Gastroesophageal sphincter (tissue), 4 donors: ENCODE results near the gene CDC42BPG. TPM values are rescaled to one million over a fixed set of nuclear protein-coding genes. Genes with fewer than 3 reads are reported as not detected.
A peak's percentile ranks its signal among the peaks of the same experiment; 100 is the strongest.
"Not testable (repeated sequence)": the region's sequence is repeated elsewhere in the genome, so short reads cannot be mapped to it uniquely, and the experiment has no call there.

Experiments used
- ATAC-seq: fragments of 150-250 bp; one replicate; pipeline ENCODE4 v1.9.1; 2016; ENCODE audit warnings: mild to moderate bottlenecking, moderate library complexity
- H3K27ac ChIP-seq, 4 donors: fragments of 200-600 bp; sonication (generic) in 3 of 4; 1 replicate in 3 of 4; 2 replicates in 1 of 4; pipeline ENCODE4 v1.5.1; 2016 to 2019
- H3K27me3 ChIP-seq: fragments of 200-600 bp; sonication (generic); one replicate; pipeline ENCODE4 v1.5.1; 2019
- H3K36me3 ChIP-seq, 2 donors: fragments of 200-600 bp; sonication (generic); one replicate each; pipeline ENCODE4 v1.5.1; 2019; ENCODE audit warnings: control low read depth in 1 of 2
- H3K4me1 ChIP-seq, 3 donors: fragments of 200-600 bp; sonication (generic); 1 replicate in 2 of 3; 2 replicates in 1 of 3; pipeline ENCODE4 v1.5.1; 2016 to 2019; ENCODE audit warnings: control low read depth in 2 of 3
- H3K4me3 ChIP-seq, 2 donors: fragments of 200-600 bp; sonication (generic); one replicate each; pipeline ENCODE4 v1.5.1; 2019; ENCODE audit warnings: mild to moderate bottlenecking in 1 of 2, moderate library complexity in 1 of 2
- H3K9me3 ChIP-seq, 3 donors: fragments of 200-600 bp; sonication (generic); one replicate each; pipeline ENCODE4 v1.5.1; 2017 to 2019; ENCODE audit warnings: control low read depth in 2 of 3
- CTCF ChIP-seq, 4 experiments: fragments of 200-600 bp in 2 of 4; fragments of 450-650 bp in 2 of 4; sonication (generic) in 1 of 4; IDR thresholded peaks; one replicate each; pipeline ENCODE4 v1.5.1; 2017 to 2019; ENCODE audit warnings: antibody characterized with exemption in 4 of 4, mild to moderate bottlenecking in 2 of 4, moderate library complexity in 2 of 4
- EP300 ChIP-seq: sonication (generic); formaldehyde crosslinking; IDR thresholded peaks from one replicate; pipeline ENCODE4 v1.6.1; 2017; ENCODE audit warnings: antibody characterized with exemption, mild to moderate bottlenecking
- POLR2A ChIP-seq, 2 donors: fragments of 450-650 bp; IDR thresholded peaks; one replicate each; pipeline ENCODE4 v1.6.1; 2017; ENCODE audit warnings: antibody characterized with exemption in 2 of 2, mild to moderate bottlenecking in 2 of 2, moderate library complexity in 1 of 2
- POLR2AphosphoS5 ChIP-seq: sonication (generic); formaldehyde crosslinking; IDR thresholded peaks from one replicate; pipeline ENCODE4 v1.6.1; 2017; ENCODE audit warnings: antibody characterized with exemption
- WGBS, 2 donors: methylation state at CpG; one replicate each; pipeline ENCODE4 v1.1.5; 2018; ENCODE audit warnings: low coverage in 1 of 2; 5-methylcytosine and 5-hydroxymethylcytosine counted together
- total RNA-seq, 4 donors: library from RNA; depleted of rRNA; stranded (reverse); fragments of >200 nt; gene quantifications; one replicate each; pipeline ENCODE4 v1.1.0, GENCODE V29; 2016

CDC42BPG gene
- total RNA-seq, 4 donors from 2014 or later, result 0.08 to 0.94 (median 0.22) TPM

GRCh38 chr11:64849598-64850356, 5.3 kb upstream of the CDC42BPG start:
- Histone ChIP-seq H3K4me3 (no peak overlapping the region), H3K27ac (peak overlapping the region in 3 of 4 donors; percentile 69 to 97 (median 97)), H3K27me3 (peaks cover 2% of the 10 kb centered on the region), H3K4me1 (peaks cover 0 to 82% (median 45%) of the 10 kb centered on the region in 3 donors), H3K36me3 (peaks cover 0 to 28% of the 10 kb centered on the region in 2 donors), H3K9me3 (no peaks in the 10 kb centered on the region)
- ATAC-seq, result no peak
- TF ChIP-seq EP300, result no peak
- TF ChIP-seq CTCF (IDR thresholded peaks at IDR 0.05), result peak in 1 of 4 experiments; percentile 17
- TF ChIP-seq POLR2AphosphoS5, result peak; percentile 5
- no peak for TF ChIP-seq POLR2A (IDR thresholded peaks at IDR 0.05)
- WGBS, 2 donors, result 77 to 79% methylated on average over 7 to 10 of the region's 19 CpGs

- peaks cover 0 to 82% (median 37%) of the 10 kb centered on the region in 3 donors for H3K4me1 ChIP-seq
- TF ChIP-seq CTCF (IDR thresholded peaks at IDR 0.05) (no peak), EP300 (no peak), POLR2A (IDR thresholded peaks at IDR 0.05) (no peak), POLR2AphosphoS5 (no peak)
- H3K36me3 ChIP-seq, result peaks cover 0 to 21% of the 10 kb centered on the region in 2 donors
- 60% methylated on average over 1 of the region's 16 CpGs; no CpG with 5 or more reads in 1 of the 2 donors for WGBS, 2 donors
- no peak for ATAC-seq
- H3K9me3 ChIP-seq, result no peaks in the 10 kb centered on the region
- H3K27ac ChIP-seq, result peak overlapping the region in 3 of 4 donors; percentile 69 to 97 (median 97)
- H3K27me3 ChIP-seq, result peaks cover 6% of the 10 kb centered on the region
- H3K4me3 ChIP-seq, result no peak overlapping the region
Measured at GRCh38 chr11:64848826-64849597, 4.6 kb upstream of the CDC42BPG start.

- Histone ChIP-seq H3K9me3 (no peaks in the 10 kb centered on the region), H3K4me3 (no peak overlapping the region), H3K27me3 (peaks cover 6% of the 10 kb centered on the region), H3K36me3 (peaks cover 0 to 14% of the 10 kb centered on the region in 2 donors), H3K27ac (peak overlapping the region in 2 of 4 donors; percentile 34 to 97), H3K4me1 (peaks cover 0 to 76% (median 31%) of the 10 kb centered on the region in 3 donors)
- no peak for TF ChIP-seq CTCF (IDR thresholded peaks at IDR 0.05)
- TF ChIP-seq POLR2A (IDR thresholded peaks at IDR 0.05), result no peak
- no peak for TF ChIP-seq EP300
- TF ChIP-seq POLR2AphosphoS5, result no peak
- ATAC-seq, result no peak
- WGBS, 2 donors, result 83 to 86% methylated on average over 2 to 4 of the region's 6 CpGs
Measured at GRCh38 chr11:64848214-64848825, 3.9 kb upstream of the CDC42BPG start.

GRCh38 chr11:64846998-64847666, 2.7 kb upstream of the CDC42BPG start:
- TF ChIP-seq POLR2AphosphoS5 (peak; percentile 26), EP300 (no peak), CTCF (IDR thresholded peaks at IDR 0.05) (peak in 3 of 4 experiments; percentile 98 to 100 (median 99)), POLR2A (IDR thresholded peaks at IDR 0.05) (no peak)
- peaks cover 0 to 2% of the 10 kb centered on the region in 2 donors for H3K36me3 ChIP-seq
- ATAC-seq, result peak; percentile 86
- H3K27me3 ChIP-seq, result peaks cover 6% of the 10 kb centered on the region
- no peak overlapping the region for H3K4me3 ChIP-seq
- peaks cover 0 to 64% (median 31%) of the 10 kb centered on the region in 3 donors for H3K4me1 ChIP-seq
- H3K27ac ChIP-seq, result peak overlapping the region in 2 of 4 donors; percentile 7 to 46
- H3K9me3 ChIP-seq, result no peaks in the 10 kb centered on the region
- WGBS, 2 donors, result 0 to 13% methylated on average over 1 to 3 of the region's 13 CpGs

- H3K4me1 ChIP-seq, result peaks cover 0 to 51% (median 24%) of the 10 kb centered on the region in 3 donors
- WGBS, 2 donors, result 87% methylated on average over 4 to 6 of the region's 8 CpGs
Measured at GRCh38 chr11:64845776-64846129, 1.3 kb upstream of the CDC42BPG start.

More at GRCh38 chr11:64845776-64846129, 1.3 kb upstream of the CDC42BPG start:
- ATAC-seq, H3K27ac ChIP-seq, H3K9me3 ChIP-seq, H3K36me3 ChIP-seq, H3K4me3 ChIP-seq, H3K27me3 ChIP-seq: not testable (repeated sequence)
